GM19099 (cell line): ENCODE results near the gene QSOX2.
A peak's percentile ranks its signal among the peaks of the same experiment; 100 is the strongest.

Source experiments
- POLR2A ChIP-seq: IDR thresholded peaks from 3 replicates; pipeline ENCODE4 v1.6.1; 2011; ENCODE audit warnings: low read depth; ENCODE audit not compliant: insufficient read length; ENCODE audit errors: extremely low read depth

The QSOX2 gene

DNA sequence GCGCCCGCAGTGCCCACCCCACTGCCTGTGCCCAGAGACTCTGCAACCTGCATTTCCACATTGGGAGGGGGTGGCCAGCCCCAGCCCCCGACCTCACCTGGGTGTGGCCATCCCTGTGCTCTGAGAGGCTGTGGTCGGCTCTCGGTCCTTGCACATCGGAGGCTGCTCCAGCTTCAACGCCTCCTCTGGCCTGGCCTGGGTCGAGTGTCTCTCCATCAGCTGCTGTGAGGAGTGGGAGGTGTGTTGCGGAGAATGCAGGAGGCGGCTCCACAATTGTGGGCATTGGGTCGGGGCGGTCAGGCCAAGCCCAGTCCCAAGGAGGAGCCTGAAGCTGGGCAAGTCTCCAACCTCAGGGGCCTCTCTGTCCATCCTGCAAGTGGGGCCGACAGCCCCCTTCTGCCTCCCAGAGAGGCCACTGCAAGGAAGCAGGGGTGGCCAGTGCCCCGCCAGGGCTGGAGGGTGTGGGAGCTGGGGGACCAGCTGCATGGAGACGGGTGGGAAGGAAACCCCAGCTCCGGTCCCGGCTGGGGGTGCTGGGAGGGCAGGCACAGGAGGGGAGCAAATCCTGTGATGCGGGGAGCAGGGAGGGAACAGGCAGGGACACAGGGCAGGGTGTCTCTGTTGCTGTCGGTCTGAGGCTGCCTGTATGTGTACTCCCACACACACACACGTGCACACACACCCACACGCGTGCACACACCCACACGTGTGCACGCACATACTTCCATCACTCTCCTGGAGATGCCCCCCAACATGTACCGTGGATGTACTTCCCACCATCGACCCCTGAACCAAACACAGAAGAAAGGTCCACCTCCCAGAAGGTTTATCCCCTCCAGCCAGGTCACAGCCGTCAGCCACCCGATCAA is 29.4 kb upstream of the QSOX2 start:
- TF ChIP-seq POLR2A = no peak

DNA sequence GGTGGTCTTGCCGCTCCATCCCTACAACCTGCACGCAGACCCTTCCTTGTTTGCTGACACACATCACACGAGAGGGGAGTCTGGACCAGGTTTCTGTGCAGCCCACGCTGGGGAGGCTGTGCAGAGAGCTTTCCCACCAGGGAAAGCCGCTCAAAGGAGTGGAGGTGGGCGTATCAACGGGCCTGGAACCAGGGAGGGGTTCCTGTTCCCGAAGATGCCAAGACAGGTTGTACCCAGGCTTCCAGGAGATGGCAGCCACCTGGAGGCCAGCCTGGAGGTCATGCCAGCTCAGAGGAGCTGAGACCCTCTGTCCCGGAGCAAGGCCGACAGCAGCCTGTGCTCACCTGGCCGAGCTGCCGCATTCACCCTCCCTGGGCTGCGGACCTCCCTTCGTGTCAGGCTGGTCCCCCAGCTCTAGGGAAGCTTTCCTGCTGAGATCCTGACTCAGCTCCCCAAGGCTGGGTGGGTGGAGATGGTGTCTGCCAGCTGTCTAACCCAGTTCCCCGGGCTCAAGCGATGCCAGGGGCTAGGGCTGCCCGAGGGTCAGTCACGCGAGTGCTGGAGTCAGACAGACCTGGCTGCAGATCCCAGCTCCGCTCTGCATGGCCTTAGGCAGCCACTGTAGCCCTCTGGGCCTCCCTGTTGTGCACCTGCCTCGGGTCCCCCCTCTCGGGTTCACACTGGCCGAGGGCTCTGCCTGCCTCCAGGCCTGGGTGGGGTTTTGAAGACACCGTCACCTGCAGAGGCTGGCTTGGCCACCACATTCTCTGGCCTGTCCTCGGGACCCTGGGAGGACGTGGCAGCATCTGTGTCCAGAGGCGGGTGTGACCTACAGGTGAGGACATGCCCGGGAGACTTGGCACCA is 28.5 kb upstream of the QSOX2 start:
- no peak for TF ChIP-seq POLR2A

DNA sequence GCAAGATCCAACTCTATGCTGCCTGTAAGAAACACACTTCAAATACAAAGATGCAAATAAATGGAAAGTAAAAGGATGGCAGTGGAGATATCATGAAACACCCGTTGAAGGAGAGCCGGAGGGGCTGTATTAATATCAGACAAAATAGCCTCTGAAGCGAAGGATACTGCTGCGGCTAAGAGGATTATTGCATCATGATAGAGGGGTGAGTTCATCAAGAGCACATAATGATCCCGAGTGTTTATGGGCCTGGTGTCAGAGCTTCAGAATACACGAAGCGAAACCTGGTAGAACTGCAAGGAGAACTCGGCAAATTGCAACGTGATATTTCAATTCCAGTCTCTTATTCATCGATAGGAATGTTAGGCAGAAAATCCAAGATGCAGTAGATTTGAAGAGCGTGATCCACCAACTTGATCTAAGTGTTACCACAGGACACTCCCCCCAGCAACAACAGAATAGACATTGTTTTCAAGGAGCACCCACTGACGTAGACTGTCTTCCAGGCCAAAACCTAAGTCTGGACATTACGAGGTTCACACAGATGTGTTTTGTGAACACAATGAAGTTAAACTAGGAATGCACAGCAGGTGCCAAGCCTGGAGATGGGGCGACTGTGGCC is 27.7 kb upstream of the QSOX2 start:
- TF ChIP-seq POLR2A = no peak

DNA sequence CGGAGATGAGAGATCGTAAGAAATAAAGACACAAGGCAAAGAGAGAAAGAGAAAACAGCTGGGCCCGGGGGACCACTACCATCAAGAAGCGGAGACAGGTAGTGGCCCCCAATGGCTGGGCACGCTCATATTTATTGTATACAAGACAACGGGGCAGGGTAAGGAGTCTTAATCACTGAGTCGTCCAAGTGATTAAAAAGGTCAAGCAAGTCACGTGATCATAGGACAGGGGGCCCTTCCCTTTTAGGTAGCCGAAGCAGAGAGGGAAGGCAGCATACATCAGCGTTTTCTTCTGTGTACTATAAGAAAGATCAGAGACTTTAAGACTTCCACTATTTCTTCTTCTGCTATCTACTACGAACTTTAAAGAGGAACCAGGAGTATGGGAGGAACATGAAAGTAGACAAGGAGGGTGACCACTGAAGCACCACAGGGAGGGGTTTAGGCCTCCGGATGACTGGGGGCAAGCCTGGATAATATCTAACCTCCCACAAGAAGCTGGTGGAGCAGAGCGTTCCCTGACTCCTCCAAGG is 24.6 kb upstream of the QSOX2 start:
- TF ChIP-seq POLR2A = no peak

DNA sequence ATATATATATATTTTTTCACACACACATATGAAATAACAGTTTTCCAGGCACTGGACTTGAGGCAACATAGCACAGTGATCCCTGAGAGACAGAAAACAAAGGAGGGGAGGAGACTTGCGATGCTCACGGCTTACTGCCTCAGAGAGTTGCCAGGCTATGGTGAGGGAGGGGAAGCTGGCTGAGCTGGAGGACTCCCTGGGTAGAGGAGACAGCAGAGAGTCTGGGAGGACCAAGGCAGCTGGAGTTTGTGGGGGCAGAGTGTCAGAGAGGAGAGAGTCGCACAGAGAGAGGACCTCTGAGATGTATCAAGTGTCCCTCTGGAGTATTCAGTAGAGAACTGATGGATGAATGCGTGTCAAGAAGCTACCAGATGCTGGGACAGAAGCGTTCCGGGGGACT is 23.1 kb upstream of the QSOX2 start:
- TF ChIP-seq POLR2A = no peak

DNA sequence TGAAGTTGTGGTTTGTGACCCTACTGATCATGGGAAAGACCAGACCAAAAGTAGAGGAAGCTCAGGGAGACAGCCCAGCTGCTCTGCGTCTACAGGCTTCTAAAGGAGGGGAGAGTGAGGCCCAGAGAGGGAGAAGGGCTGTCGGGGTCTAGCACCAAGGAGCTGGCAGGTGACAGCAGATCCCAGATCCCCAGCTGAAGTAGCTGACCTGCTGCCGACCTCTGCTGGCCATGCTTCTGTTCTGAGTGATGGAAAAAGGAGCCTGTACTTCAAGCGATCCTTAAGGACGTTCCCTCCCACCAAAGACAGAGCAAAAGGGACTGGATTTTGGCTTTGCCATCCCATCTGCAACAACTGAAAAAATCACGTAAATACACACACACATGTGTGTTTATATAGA is 22.7 kb upstream of the QSOX2 start:
- TF ChIP-seq POLR2A = no peak

DNA sequence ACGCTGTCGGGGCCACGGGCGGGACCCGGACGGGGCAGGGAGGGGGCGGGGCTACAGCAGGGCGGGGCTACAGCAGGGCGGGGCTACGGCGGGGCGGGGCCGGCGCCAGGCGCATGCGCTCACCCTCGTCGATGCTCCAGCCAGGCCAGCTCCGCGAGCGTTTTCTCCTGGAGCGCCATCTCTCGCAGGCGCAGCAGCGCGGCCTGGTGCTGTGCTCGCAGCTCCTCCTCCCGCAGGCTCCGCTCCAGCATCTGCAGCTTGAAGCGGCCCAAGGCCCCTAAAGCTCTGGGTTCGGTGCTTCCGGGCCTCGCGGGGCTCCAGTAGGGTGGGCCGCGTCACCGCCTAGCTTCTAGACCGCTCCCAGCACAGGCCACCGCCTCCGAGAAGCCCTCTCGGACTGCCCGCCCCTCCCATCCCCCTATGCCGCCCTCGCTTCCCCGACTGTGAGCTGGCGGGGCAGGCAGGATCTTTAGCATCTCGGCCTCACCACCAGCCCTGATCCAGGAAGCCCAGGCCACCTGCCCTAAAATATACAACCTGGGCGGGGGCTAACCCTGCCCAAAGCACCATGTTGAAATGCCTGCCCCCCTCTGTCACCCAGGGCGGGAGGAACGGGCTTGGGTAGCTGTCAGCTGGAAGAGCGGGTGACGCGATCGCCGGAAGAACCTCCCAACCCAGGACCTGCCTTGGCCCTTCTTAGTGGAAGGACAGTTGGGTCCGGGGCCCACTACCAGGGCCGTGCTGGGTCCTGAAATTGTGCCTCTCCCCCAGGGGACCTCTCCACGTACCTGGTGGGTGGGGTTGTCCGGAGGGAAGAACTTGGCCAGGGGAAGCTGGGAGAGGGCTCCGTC is 21.9 kb upstream of the QSOX2 start:
- peak; percentile 76 for TF ChIP-seq POLR2A

DNA sequence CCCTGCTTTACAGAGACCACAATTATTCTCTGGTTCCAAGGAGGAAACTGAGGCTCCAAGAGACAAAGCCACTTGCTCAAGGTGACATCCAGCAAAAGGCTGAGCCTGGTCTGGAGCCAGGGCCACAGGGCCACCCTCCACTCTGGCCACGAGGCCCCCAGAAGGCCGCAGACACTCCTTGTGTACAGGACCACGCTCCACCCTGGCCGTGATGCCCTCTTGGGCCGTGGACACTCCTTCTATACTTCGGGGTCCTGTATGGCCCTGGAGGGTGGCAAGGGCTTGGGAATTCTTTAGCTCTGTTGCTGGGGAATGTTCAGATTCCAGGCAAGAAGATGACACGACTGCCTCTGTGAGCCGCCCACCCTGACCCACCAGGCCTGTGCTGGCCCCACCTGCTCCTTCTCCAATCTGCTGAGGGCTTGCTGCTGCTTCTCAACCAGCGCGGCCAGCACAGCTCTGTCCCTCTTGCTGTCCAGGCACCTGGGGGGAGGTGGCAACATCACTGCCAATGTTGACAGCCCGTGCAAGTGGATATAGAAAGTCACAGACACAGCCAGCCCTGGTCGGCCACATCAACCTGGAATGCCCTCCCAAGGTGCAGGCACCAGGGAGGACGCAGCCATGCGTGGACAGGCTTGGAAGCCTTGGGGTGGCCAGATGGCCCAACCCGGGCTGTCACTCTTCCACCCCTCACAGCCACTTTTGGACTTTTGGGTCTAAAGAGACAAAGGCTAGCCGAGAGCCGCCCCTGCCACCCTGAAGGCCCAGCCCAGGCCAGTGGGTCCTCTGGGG is 20.1 kb upstream of the QSOX2 start:
- TF ChIP-seq POLR2A = no peak

DNA sequence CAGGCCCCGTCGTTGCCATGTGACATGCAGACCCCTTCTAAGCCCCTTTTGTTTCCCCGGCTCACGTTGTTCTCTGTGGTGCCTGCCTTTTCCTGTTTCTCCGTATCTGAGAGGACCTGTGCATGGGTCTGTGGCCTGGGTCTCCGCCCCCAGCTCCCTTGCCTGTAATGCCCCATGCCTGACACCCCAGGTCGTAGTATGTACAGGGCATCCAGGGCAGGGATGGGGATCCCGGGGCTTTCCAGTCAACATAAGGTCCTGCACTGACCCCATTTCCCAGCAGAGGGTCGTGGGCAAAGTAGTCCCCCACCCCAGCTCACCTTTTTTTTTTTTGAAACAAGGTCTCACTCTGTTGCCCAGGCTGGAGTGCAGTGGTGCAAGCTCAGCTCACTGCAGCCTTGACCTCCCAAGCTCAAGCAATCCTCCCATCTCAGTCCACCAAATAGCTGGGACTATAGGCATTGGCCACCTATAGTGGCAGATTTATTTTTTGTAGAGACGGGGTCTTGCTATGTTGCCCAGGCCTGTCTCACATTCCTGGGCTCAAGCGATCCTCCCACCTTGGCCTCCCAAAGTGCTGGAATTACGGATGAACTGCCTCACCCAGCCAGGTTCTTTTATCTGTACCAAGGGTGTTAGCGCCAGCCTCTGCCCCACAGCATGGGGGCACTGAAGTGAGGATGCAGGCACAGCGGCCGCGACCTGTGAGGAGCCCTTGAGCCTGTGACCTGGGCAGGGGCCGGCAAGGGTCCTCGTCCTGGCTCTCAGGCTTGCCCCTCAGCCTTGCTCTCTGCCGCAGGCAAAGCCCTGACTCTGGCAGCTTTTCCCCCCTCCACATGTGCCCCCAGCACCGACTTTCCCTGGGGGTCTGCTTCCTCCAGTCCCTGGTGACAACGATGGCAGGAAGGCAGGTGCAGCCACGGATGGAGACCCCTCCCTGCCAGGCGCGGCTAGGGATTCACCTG is 19.1 kb upstream of the QSOX2 start:
- no peak for TF ChIP-seq POLR2A

DNA sequence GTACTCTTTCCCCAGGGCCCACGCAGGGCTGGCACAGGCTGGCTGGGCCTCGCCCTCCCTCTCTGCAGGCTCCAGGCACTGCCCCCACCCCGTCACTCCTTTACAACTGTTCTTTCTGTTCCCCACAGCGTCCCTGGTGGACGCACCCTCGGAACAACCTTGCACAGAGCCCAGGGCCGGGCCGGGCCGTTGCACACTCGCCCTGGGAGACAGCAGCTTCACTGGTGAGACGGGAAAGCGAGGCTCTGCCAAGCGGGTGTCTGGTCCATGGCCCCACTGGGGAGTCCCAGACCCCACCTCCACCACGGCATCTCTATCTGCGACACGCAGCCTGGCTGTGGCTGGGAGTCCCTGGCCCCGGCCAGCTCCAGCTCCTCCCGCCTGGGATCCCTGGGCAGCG is 18.4 kb upstream of the QSOX2 start:
- TF ChIP-seq POLR2A = no peak

DNA sequence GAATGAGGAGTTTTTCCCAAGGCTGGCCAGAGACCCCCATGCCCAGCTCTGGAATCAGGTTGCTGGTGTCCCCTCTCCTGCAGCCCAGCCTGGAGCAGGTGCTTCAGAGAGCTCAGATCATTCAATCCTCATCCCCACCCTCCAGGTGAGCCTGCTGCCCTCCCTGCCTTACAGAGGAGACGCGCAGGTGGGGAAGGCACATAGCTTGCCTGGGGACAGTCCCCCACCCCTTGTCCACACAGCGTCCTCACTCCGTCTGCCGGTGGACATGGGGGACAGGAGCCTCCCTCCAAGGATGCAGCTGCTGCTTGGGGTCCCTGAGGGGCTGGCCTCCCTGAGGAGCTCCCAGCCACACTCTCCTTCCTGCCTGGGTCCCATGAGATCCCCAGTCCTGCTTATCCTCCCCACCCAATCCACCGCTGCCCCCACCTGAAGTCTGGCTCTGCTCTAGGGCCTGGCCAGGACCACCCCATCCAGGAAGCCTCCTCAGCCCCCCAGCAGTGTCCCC is 17.1 kb upstream of the QSOX2 start:
- TF ChIP-seq POLR2A = no peak

DNA sequence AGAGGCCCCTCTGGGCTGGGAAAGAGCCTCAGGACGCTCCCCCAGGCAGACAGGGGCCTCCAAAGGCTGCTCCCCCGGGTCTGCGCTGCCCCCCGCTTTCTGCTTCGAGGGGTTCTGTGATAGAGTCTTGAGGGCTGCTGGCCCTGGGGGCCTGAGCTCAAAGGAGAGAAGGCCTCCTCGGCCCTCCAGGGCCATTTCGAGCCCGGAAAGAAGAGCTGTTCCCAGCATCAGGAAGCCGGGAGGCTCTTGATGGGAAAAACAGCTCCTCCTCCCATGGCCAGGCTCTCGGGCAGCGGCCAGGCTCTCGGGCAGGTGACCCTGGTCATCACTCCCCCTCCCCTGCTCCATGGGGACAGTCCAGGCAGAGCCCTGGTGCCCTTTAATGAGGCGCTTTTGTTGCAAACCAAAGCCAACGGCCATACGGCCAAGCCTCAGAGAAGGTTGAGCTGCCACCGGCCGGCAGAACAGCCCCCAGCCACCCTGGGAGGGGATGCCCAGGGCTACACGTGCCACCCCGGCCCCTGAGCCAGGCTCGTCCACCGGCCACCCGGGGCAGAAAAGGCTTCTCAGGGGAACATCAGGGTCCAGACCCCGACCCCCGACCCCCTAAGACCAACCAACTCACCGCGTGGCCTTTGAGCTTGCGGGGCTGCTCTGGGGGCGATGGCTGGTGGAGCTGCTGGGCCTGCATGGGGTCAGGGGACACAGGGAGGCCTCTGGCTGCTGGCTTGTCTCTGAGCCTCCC is 16.2 kb upstream of the QSOX2 start:
- TF ChIP-seq POLR2A = no peak
